PFSK-1 (cell line): Measurements from ENCODE around the gene NDC80.

ENCODE experiments used
- FOXP2 ChIP-seq: optimal IDR thresholded peaks from 2 replicates; pipeline ENCODE3; 2011; ENCODE audit warnings: borderline replicate concordance, control low read depth, inconsistent platforms; ENCODE audit not compliant: insufficient read depth; ENCODE audit errors: extremely low read length, extremely low read depth
- POLR2AphosphoS5 ChIP-seq: IDR thresholded peaks from 2 replicates; pipeline ENCODE4 v1.6.1; 2012; ENCODE audit warnings: low read depth, mild to moderate bottlenecking, control low read depth, low read length, moderate library complexity
- REST ChIP-seq, 2 experiments: IDR thresholded peaks; 2 replicates each; pipeline versions ENCODE4 v1.6.1 to v1.8.0; 2011 to 2012; ENCODE audit warnings: low read depth in 2 of 2, low read length in 2 of 2, control low read depth in 1 of 2, inconsistent platforms in 1 of 2, mild to moderate bottlenecking in 1 of 2, moderate library complexity in 1 of 2; ENCODE audit not compliant: insufficient read depth in 1 of 2
- SIN3A ChIP-seq: IDR thresholded peaks from 2 replicates; pipeline ENCODE4 v1.6.1; 2012; ENCODE audit warnings: mild to moderate bottlenecking, low read length, moderate library complexity, borderline replicate concordance; ENCODE audit not compliant: insufficient read depth
- TAF1 ChIP-seq: IDR thresholded peaks from 2 replicates; pipeline ENCODE4 v1.6.1; 2012; ENCODE audit warnings: low read length, control low read depth, borderline replicate concordance; ENCODE audit not compliant: insufficient read depth

DNA sequence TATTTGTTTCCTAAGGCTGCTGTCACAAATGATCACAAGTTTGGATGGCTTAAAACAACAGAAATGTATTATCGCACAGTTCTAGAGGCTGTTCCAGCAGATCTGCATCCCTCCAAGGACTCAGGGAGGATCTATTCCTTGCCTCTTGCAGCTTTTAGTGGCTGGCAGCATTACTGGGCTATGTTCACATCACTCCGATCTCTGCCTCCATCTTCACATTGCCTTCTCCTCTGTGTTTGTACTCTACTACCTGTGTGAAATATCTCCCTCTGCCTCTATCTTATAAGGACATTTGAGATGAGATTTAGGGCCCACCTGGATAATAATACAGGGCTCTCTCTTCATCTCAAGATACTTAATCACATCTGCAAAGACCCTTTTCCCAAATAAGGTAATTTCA, 18.9 kb downstream of the NDC80 start:
- TF ChIP-seq POLR2AphosphoS5 (no peak), SIN3A (no peak), TAF1 (no peak), REST (IDR thresholded peaks at IDR 0.05; ENCODE audit: insufficient read depth in 1 of 2, low read depth in 2 of 2, low read length in 2 of 2) (no peak), FOXP2 (no peak)
